ENCODE measurements around the gene CTDSPL. TPM values are rescaled to one million over a fixed set of nuclear protein-coding genes. Genes with fewer than 3 reads are reported as not detected.
A peak's percentile ranks its signal among the peaks of the same experiment; 100 is the strongest.

CTDSPL gene
- total and polyA plus RNA-seq, 2 of the 13 experiments (the other 11 are each of a cell fraction or from before 2014, with no cell fraction given): 26.1 to 142 TPM

DNA sequence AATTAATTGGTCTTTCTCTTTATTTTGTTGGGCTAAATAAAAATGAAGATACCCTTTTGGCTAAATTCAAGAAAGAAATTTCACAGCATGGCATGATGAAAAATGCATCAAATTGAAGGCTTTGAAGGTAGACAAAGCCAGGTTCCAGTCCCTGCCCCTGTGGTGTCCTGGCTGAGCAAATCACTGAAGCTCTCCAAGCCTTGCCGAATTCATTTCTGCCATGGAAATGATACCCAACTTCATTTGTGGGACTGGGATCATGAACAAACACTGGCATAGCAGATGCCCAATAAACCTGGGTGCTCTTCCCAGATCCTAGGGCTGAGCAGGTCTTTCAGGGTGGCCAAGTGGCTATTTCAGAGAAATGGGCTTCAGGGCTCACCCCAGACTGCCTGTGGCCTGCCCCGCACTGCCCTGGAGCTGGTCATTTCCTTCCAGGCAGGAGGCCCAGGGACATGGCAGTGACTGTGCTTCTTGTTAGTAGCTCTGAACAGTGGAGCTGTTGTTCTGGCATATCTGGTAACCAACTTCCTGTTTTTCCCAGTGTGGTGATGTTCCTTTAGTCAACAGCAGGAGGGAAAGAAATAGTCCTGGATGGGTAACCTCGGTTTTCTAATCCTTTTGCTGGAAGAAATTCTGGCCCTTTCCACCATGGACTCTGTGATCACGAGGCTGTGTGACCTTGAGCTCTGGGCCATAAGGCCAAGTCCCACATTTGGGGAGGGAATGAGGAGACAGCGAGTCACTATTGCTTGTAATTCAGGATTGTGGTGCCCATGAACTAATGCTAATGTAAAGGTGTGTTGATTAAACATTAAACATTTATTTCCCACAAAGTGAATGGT lies 47.6 kb downstream of the CTDSPL start (continued):
- TF ChIP-seq, protein P1, sequence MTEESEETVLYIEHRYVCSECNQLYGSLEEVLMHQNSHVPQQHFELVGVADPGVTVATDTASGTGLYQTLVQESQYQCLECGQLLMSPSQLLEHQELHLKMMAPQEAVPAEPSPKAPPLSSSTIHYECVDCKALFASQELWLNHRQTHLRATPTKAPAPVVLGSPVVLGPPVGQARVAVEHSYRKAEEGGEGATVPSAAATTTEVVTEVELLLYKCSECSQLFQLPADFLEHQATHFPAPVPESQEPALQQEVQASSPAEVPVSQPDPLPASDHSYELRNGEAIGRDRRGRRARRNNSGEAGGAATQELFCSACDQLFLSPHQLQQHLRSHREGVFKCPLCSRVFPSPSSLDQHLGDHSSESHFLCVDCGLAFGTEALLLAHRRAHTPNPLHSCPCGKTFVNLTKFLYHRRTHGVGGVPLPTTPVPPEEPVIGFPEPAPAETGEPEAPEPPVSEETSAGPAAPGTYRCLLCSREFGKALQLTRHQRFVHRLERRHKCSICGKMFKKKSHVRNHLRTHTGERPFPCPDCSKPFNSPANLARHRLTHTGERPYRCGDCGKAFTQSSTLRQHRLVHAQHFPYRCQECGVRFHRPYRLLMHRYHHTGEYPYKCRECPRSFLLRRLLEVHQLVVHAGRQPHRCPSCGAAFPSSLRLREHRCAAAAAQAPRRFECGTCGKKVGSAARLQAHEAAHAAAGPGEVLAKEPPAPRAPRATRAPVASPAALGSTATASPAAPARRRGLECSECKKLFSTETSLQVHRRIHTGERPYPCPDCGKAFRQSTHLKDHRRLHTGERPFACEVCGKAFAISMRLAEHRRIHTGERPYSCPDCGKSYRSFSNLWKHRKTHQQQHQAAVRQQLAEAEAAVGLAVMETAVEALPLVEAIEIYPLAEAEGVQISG (CRISPR knock-in tag; IDR thresholded peaks at IDR 0.05): 0 out of 2 replicates have a peak, but pooled peaks have one; percentile 42
- peak; percentile 51; the same call in 1 of the 2 replicates for TF ChIP-seq POLR2G (IDR thresholded peaks at IDR 0.05; ENCODE audit: low read depth, low read length)
- 0 out of 2 replicates have a peak, but pooled peaks have one; percentile 29 for TF ChIP-seq KLF6 (CRISPR knock-in tag; IDR thresholded peaks at IDR 0.05)
- TF ChIP-seq NFE2 (CRISPR knock-in tag; IDR thresholded peaks at IDR 0.05): peak; percentile 48; the same call in 1 of the 2 replicates
- TF ChIP-seq, protein P2, sequence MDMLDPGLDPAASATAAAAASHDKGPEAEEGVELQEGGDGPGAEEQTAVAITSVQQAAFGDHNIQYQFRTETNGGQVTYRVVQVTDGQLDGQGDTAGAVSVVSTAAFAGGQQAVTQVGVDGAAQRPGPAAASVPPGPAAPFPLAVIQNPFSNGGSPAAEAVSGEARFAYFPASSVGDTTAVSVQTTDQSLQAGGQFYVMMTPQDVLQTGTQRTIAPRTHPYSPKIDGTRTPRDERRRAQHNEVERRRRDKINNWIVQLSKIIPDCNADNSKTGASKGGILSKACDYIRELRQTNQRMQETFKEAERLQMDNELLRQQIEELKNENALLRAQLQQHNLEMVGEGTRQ (IDR thresholded peaks at IDR 0.05; ENCODE audit: low read depth, low read length): no peak
- TF ChIP-seq, protein P2 (CRISPR knock-in tag; IDR thresholded peaks at IDR 0.05; ENCODE audit: borderline replicate concordance): no peak
- no peak for TF ChIP-seq ZFP36L1 (CRISPR knock-in tag; IDR thresholded peaks at IDR 0.05)
- no peak; the same call in 1 of the 2 replicates for TF ChIP-seq GFI1 (CRISPR knock-in tag; IDR thresholded peaks at IDR 0.05; ENCODE audit: borderline replicate concordance)
- TF ChIP-seq, protein P3, sequence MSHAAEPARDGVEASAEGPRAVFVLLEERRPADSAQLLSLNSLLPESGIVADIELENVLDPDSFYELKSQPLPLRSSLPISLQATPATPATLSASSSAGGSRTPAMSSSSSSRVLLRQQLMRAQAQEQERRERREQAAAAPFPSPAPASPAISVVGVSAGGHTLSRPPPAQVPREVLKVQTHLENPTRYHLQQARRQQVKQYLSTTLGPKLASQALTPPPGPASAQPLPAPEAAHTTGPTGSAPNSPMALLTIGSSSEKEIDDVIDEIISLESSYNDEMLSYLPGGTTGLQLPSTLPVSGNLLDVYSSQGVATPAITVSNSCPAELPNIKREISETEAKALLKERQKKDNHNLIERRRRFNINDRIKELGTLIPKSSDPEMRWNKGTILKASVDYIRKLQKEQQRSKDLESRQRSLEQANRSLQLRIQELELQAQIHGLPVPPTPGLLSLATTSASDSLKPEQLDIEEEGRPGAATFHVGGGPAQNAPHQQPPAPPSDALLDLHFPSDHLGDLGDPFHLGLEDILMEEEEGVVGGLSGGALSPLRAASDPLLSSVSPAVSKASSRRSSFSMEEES (CRISPR knock-in tag; IDR thresholded peaks at IDR 0.05): peak; percentile 96
- TF ChIP-seq ZNF629 (CRISPR knock-in tag; conservative IDR thresholded peaks at IDR 0.05): peak; percentile 52
- TF ChIP-seq ARHGAP35 (CRISPR knock-in tag; IDR thresholded peaks at IDR 0.05; ENCODE audit: borderline replicate concordance): no peak
- peak; percentile 78 for TF ChIP-seq ZNF12 (CRISPR knock-in tag; IDR thresholded peaks at IDR 0.05)
- peak; percentile 57; the same call in 1 of the 2 replicates for TF ChIP-seq THAP11 (CRISPR knock-in tag; IDR thresholded peaks at IDR 0.05)
- peak; percentile 16; the same call in 1 of the 2 replicates for TF ChIP-seq ZNF652 (CRISPR knock-in tag; IDR thresholded peaks at IDR 0.05; ENCODE audit: borderline replicate concordance, low read depth)
- TF ChIP-seq, protein P4, sequence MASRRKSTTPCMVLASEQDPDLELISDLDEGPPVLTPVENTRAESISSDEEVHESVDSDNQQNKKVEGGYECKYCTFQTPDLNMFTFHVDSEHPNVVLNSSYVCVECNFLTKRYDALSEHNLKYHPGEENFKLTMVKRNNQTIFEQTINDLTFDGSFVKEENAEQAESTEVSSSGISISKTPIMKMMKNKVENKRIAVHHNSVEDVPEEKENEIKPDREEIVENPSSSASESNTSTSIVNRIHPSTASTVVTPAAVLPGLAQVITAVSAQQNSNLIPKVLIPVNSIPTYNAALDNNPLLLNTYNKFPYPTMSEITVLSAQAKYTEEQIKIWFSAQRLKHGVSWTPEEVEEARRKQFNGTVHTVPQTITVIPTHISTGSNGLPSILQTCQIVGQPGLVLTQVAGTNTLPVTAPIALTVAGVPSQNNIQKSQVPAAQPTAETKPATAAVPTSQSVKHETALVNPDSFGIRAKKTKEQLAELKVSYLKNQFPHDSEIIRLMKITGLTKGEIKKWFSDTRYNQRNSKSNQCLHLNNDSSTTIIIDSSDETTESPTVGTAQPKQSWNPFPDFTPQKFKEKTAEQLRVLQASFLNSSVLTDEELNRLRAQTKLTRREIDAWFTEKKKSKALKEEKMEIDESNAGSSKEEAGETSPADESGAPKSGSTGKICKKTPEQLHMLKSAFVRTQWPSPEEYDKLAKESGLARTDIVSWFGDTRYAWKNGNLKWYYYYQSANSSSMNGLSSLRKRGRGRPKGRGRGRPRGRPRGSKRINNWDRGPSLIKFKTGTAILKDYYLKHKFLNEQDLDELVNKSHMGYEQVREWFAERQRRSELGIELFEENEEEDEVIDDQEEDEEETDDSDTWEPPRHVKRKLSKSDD (CRISPR knock-in tag; IDR thresholded peaks at IDR 0.05; ENCODE audit: low read depth): no peak
- TF ChIP-seq XRCC5 (optimal IDR thresholded peaks at IDR 0.05; ENCODE audit: low read length): peak; percentile 72
- TF ChIP-seq SRSF4 (IDR thresholded peaks at IDR 0.05; ENCODE audit: low read depth, low read length, poor library complexity, severe bottlenecking): no peak

Data from HepG2 (cell line).